Lower leg skin (tissue), 3 donors: Measurements from ENCODE around the gene NOSTRIN.

Experiments used
- CTCF ChIP-seq, 3 donors: fragments of 450-650 bp; IDR thresholded peaks; one replicate each; pipeline ENCODE4 v1.5.1; 2016; ENCODE audit warnings: antibody characterized with exemption in 3 of 3, mild to moderate bottlenecking in 3 of 3, moderate library complexity in 2 of 3
- POLR2A ChIP-seq, 2 donors: fragments of 450-650 bp; IDR thresholded peaks; one replicate each; pipeline ENCODE4 v1.6.1; 2016 to 2017; ENCODE audit warnings: antibody characterized with exemption in 2 of 2, mild to moderate bottlenecking in 1 of 2, moderate library complexity in 1 of 2

- TF ChIP-seq POLR2A (IDR thresholded peaks at IDR 0.05) (no peak), CTCF (IDR thresholded peaks at IDR 0.05) (no peak)
Observed at GRCh38 chr2:168852481-168852880, 50.0 kb downstream of the NOSTRIN start.
